Testis (tissue), 2 donors: ENCODE data around the gene TMEM203.

Experiments
- CTCF ChIP-seq, 3 experiments: fragments of 450-650 bp in 2 of 3; fragments of 200-600 bp in 1 of 3; sonication (generic) in 1 of 3; IDR thresholded peaks; one replicate each; pipeline ENCODE4 v1.5.1; 2016 to 2019; ENCODE audit warnings: antibody characterized with exemption in 3 of 3, mild to moderate bottlenecking in 2 of 3, moderate library complexity in 1 of 3
- POLR2A ChIP-seq: fragments of 450-650 bp; IDR thresholded peaks from one replicate; pipeline ENCODE4 v1.6.1; 2017; ENCODE audit warnings: antibody characterized with exemption, mild to moderate bottlenecking, moderate library complexity

DNA sequence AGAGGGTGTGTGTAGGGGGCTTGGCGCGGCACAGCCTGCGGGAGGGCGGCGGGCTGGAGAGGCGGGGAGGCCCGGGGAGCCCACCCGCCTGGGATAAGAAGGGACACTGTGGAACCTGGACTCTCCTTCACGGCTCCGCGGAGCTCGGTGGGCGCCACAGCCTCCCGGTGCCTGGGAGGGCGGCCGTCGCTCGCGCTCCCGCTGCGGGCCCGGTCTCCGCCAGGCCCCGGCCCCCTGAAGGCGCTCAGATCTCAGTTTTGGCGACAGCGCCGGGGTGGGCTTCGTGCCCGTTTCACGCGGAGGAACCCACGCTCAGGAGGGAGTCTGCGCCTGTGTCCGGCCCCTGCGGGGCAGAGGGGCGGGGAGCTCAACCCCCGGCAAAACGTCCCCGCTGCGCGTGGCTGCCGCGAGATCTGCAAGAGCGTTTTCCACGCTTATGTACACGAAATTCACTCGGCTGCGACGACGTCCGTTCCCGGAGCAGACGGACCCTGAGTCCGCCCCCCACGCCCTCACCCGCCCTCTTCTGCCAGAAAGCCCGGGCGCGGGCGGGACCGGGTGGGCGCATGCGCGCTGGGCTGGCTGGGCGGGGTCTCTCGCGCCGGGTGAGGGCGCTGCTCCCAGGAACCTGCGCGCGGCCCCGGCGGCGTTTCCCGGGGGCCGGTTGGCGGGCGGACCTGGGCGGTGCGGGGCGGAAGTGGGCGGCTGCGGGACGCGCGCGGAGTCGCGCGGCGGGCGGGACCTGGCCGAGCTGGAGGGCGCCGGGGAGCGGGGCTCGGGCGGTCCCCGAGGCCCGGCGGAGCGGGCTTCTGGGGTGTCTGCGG, 49.4 kb upstream of the TMEM203 start, which contains the start of gene NELFB:
- TF ChIP-seq CTCF (IDR thresholded peaks at IDR 0.05) (no peak), POLR2A (no peak)
